PC-9 (cell line): Measurements from ENCODE around the gene DMXL1. TPM values are rescaled to one million over a fixed set of nuclear protein-coding genes. Genes with fewer than 3 reads are reported as not detected.

ENCODE experiments used
- BruUV-seq: library from RNA; stranded (reverse); fragments of 400-500 nt; replicated peaks from 2 replicates; lab custom pipeline; 2021; lab: Mats Ljungman, UMichigan
- CTCF ChIA-PET: fragments of 300-600 bp; sonication (Branson Sonifier 250); formaldehyde crosslinking; loops from one replicate; lab custom pipeline; 2022; ENCODE audit warnings: antibody characterized with exemption; lab: Charles Lee
- POLR2A ChIA-PET: fragments of 300-600 bp; sonication (Branson Sonifier 250); formaldehyde crosslinking; loops from one replicate; lab custom pipeline; 2022; ENCODE audit warnings: antibody characterized with exemption; ENCODE audit not compliant: unreplicated experiment; lab: Charles Lee
- DNase-seq, 2 experiments: peaks; one replicate each; pipeline versions ENCODE4 v3.0.0 to v3.0.0-alpha.2; 2015 to 2022; ENCODE audit warnings: mixed read lengths in 1 of 2
- H2AFZ ChIP-seq: fragments of 200-600 bp; sonication (generic); 2 replicates; pipeline ENCODE4 v1.8.1; 2017; ENCODE audit warnings: antibody characterized with exemption
- H3F3A ChIP-seq: fragments of 200-600 bp; sonication (generic); 2 replicates; pipeline ENCODE4 v1.8.1; 2017; ENCODE audit warnings: antibody characterized with exemption, mild to moderate bottlenecking, low read depth; ENCODE audit not compliant: insufficient read depth
- H3K27ac ChIP-seq: fragments of 200-600 bp; sonication (generic); 2 replicates; pipeline ENCODE4 v1.6.1; 2016; ENCODE audit warnings: mixed run types
- H3K27me3 ChIP-seq: fragments of 200-600 bp; sonication (generic); 2 replicates; pipeline ENCODE4 v1.6.1; 2016; ENCODE audit warnings: low read depth, mixed run types; ENCODE audit not compliant: insufficient read depth
- H3K36me3 ChIP-seq: fragments of 200-600 bp; sonication (generic); 2 replicates; pipeline ENCODE4 v1.6.1; 2016; ENCODE audit warnings: low read depth, mixed run types
- H3K4me1 ChIP-seq: fragments of 200-600 bp; sonication (generic); replicated peaks from 2 replicates; pipeline ENCODE4 v1.6.1; 2016; ENCODE audit warnings: mixed run types; ENCODE audit not compliant: insufficient read depth
- H3K4me2 ChIP-seq: fragments of 200-600 bp; sonication (generic); 2 replicates; pipeline ENCODE4 v1.6.1; 2017; ENCODE audit warnings: mixed run types
- H3K4me3 ChIP-seq: fragments of 200-600 bp; sonication (generic); 2 replicates; pipeline ENCODE4 v1.6.1; 2016; ENCODE audit warnings: mixed run types
- H3K79me2 ChIP-seq: fragments of 200-600 bp; sonication (generic); 2 replicates; pipeline ENCODE4 v1.6.1; 2017; ENCODE audit warnings: low read depth, mixed run types
- H3K9me2 ChIP-seq: fragments of 200-600 bp; sonication (generic); 2 replicates; pipeline ENCODE4 v1.8.1; 2017; ENCODE audit warnings: mild to moderate bottlenecking; ENCODE audit not compliant: insufficient read depth
- H3K9me3 ChIP-seq: fragments of 200-600 bp; sonication (generic); 2 replicates; pipeline ENCODE4 v1.8.1; 2016; ENCODE audit warnings: low read depth; ENCODE audit not compliant: insufficient read depth
- H4K20me1 ChIP-seq: fragments of 200-600 bp; sonication (generic); 2 replicates; pipeline ENCODE4 v1.8.1; 2017; ENCODE audit not compliant: insufficient read depth
- EZH2 ChIP-seq: fragments of 200-600 bp; sonication (generic); IDR thresholded peaks from 2 replicates; pipeline ENCODE4 v1.8.0; 2017; ENCODE audit warnings: antibody characterized with exemption, low read depth
- intact Hi-C: fragments of 100-400 bp; cut with micrococcal nuclease; formaldehyde crosslinking; loops from one replicate; pipeline ENCODE4 v1.10.0; 2022; ENCODE audit not compliant: unreplicated experiment
- total RNA-seq: library from RNA; stranded (reverse); gene quantifications from 2 replicates; pipeline ENCODE4 v1.2.3, GENCODE V29; 2021
- TF ChIP-seq, protein P1 (sequence below): fragments of 200-600 bp; sonication (generic); conservative IDR thresholded peaks from 2 replicates; pipeline ENCODE4 v1.6.1; 2017; ENCODE audit warnings: mixed run types, antibody characterized with exemption, mild to moderate bottlenecking, moderate library complexity

Gene DMXL1
- total RNA-seq, 1 experiment from 2014 or later = 27.3 TPM

DNA sequence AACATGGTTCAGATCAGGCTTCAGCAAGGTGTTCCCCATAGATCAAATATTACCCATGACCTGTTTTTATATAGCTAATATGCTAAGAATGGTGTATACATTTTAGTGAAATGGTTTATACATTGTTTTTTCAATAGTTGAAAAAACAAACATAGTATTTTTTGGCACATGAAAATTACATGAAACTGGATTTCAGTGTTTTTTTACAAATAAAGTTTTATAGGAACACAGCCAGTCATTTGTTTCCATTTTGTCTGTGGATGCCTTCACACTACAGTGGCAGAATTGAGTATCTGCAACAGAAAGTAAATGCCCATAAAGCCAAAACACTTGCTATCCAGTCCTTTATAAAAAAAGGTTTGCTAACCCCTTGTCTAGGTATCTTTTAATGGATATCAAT is 150.4 kb downstream of the DMXL1 start:
- Histone ChIP-seq H2AFZ (no peak overlapping the region), H3K4me3 (no peak overlapping the region), H3K9me2 (no peaks in the 10 kb centered on the region), H3K4me1 (peaks cover 8% of the 10 kb centered on the region), H3K4me2 (no peak overlapping the region), H3K36me3 (no peaks in the 10 kb centered on the region; the same call in 1 of the 2 replicates), H3K27ac (no peak overlapping the region), H3F3A (no peaks in the 10 kb centered on the region), H4K20me1 (no peaks in the 10 kb centered on the region), H3K79me2 (no peaks in the 10 kb centered on the region), H3K27me3 (no peaks in the 10 kb centered on the region), H3K9me3 (no peaks in the 10 kb centered on the region)
- intact Hi-C loops = no loop called here
- TF ChIP-seq, protein P1, sequence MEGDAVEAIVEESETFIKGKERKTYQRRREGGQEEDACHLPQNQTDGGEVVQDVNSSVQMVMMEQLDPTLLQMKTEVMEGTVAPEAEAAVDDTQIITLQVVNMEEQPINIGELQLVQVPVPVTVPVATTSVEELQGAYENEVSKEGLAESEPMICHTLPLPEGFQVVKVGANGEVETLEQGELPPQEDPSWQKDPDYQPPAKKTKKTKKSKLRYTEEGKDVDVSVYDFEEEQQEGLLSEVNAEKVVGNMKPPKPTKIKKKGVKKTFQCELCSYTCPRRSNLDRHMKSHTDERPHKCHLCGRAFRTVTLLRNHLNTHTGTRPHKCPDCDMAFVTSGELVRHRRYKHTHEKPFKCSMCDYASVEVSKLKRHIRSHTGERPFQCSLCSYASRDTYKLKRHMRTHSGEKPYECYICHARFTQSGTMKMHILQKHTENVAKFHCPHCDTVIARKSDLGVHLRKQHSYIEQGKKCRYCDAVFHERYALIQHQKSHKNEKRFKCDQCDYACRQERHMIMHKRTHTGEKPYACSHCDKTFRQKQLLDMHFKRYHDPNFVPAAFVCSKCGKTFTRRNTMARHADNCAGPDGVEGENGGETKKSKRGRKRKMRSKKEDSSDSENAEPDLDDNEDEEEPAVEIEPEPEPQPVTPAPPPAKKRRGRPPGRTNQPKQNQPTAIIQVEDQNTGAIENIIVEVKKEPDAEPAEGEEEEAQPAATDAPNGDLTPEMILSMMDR = no peak
- no TSS peak for BruUV-seq
- ChIA-PET CTCF (no interaction called here), POLR2A (no interaction called here)
- no peak for DNase-seq

GRCh38 chr5:119229950-119230349 is 159.1 kb downstream of the DMXL1 start:
- no peak overlapping the region for H3K4me2 ChIP-seq
- no peak for TF ChIP-seq EZH2
- TF ChIP-seq, protein P1 = no peak
- no peak for DNase-seq
- H3K36me3 ChIP-seq = no peaks in the 10 kb centered on the region
- no peaks in the 10 kb centered on the region for H3F3A ChIP-seq
- H4K20me1 ChIP-seq = no peaks in the 10 kb centered on the region
- H2AFZ ChIP-seq = no peak overlapping the region
- BruUV-seq = no TSS peak
- ChIA-PET POLR2A (no interaction called here), CTCF (no interaction called here)
- no peaks in the 10 kb centered on the region for H3K9me2 ChIP-seq
- intact Hi-C loops = no loop called here
- no peaks in the 10 kb centered on the region for H3K4me1 ChIP-seq
- no peak overlapping the region for H3K27ac ChIP-seq
- H3K27me3 ChIP-seq = no peaks in the 10 kb centered on the region
- no peak overlapping the region for H3K4me3 ChIP-seq
- H3K9me3 ChIP-seq = no peaks in the 10 kb centered on the region
- H3K79me2 ChIP-seq = no peaks in the 10 kb centered on the region

- POLR2A ChIA-PET = no interaction called here
- TF ChIP-seq, protein P1 = no peak
- TF ChIP-seq EZH2 = no peak
- CTCF ChIA-PET = no interaction called here
Measured at GRCh38 chr5:119238265-119239118, 167.6 kb downstream of the DMXL1 start.

More at GRCh38 chr5:119238265-119239118, 167.6 kb downstream of the DMXL1 start:
- intact Hi-C loops = no loop called here
- no peaks in the 10 kb centered on the region for H3K9me3 ChIP-seq
- no peaks in the 10 kb centered on the region for H3F3A ChIP-seq
- H3K4me2 ChIP-seq = no peak overlapping the region
- H3K27ac ChIP-seq = no peak overlapping the region
- no TSS peak for BruUV-seq
- no peaks in the 10 kb centered on the region for H4K20me1 ChIP-seq
- H3K79me2 ChIP-seq = no peaks in the 10 kb centered on the region
- no peaks in the 10 kb centered on the region for H3K36me3 ChIP-seq
- no peaks in the 10 kb centered on the region for H3K4me1 ChIP-seq
- no peaks in the 10 kb centered on the region for H3K9me2 ChIP-seq
- DNase-seq = no peak
- H3K4me3 ChIP-seq = no peak overlapping the region
- no peaks in the 10 kb centered on the region for H3K27me3 ChIP-seq
- no peak overlapping the region for H2AFZ ChIP-seq
